ENCODE results near the gene PRKCA. TPM values are rescaled to one million over a fixed set of nuclear protein-coding genes. Genes with fewer than 3 reads are reported as not detected.

Gene PRKCA
- total RNA-seq, 1 experiment from 2014 or later: 29.6 TPM

DNA sequence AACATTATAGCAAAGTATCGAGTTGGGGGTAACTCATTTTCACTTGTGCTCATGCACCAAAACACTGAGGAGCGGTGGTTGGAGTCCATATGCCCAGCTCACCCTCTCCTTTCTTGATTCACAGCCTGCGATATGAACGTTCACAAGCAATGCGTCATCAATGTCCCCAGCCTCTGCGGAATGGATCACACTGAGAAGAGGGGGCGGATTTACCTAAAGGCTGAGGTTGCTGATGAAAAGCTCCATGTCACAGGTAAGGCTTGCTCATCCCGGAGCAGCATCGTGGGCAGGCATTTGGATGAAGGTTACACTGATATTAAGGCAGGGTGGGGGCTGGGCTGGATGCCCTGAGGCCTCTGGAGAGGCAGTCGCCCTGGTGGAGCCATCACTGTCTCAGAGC is 342.8 kb downstream of the PRKCA start:
- H3K36me3 ChIP-seq (ENCODE audit: control insufficient read depth, insufficient read depth, low read length): no peaks in the 10 kb centered on the region; the same call in 1 of the 2 replicates
- intact Hi-C loops (cut with micrococcal nuclease; ENCODE audit: unreplicated experiment): no loop called here
- Mint-ChIP-seq H3K27ac (ENCODE audit: unreplicated experiment) (no peak overlapping the region), H3K27me3 (ENCODE audit: insufficient read depth, unreplicated experiment) (no peaks in the 10 kb centered on the region), H3K9me3 (ENCODE audit: unreplicated experiment) (no peaks in the 10 kb centered on the region), H3K4me3 (ENCODE audit: unreplicated experiment) (no peak overlapping the region), H3K4me1 (ENCODE audit: low read depth, unreplicated experiment) (peaks cover 10% of the 10 kb centered on the region), H3K36me3 (ENCODE audit: insufficient read depth, unreplicated experiment) (peaks cover 10% of the 10 kb centered on the region)
- TF ChIP-seq, protein P1, sequence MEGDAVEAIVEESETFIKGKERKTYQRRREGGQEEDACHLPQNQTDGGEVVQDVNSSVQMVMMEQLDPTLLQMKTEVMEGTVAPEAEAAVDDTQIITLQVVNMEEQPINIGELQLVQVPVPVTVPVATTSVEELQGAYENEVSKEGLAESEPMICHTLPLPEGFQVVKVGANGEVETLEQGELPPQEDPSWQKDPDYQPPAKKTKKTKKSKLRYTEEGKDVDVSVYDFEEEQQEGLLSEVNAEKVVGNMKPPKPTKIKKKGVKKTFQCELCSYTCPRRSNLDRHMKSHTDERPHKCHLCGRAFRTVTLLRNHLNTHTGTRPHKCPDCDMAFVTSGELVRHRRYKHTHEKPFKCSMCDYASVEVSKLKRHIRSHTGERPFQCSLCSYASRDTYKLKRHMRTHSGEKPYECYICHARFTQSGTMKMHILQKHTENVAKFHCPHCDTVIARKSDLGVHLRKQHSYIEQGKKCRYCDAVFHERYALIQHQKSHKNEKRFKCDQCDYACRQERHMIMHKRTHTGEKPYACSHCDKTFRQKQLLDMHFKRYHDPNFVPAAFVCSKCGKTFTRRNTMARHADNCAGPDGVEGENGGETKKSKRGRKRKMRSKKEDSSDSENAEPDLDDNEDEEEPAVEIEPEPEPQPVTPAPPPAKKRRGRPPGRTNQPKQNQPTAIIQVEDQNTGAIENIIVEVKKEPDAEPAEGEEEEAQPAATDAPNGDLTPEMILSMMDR (IDR thresholded peaks at IDR 0.05; ENCODE audit: insufficient read depth in 1 of 2, low read depth in 1 of 2, low read length in 1 of 2, severe bottlenecking in 1 of 2, unreplicated experiment in 1 of 2): no peak
- no peaks in the 10 kb centered on the region for H3K9me3 ChIP-seq
- ChIA-PET POLR2A (no interaction called here), CTCF (no interaction called here)
- H3K4me3 ChIP-seq (ENCODE audit: low read depth, low read length): no peak overlapping the region
- no TSS peak for BruUV-seq (replicated peaks)
- no peak for DNase-seq
- H3K27me3 ChIP-seq (replicated peaks; ENCODE audit: control insufficient read depth, insufficient read depth, low read length): no peaks in the 10 kb centered on the region
- peaks cover 15% of the 10 kb centered on the region; the same call in 1 of the 2 replicates for H3K4me1 ChIP-seq

DNA sequence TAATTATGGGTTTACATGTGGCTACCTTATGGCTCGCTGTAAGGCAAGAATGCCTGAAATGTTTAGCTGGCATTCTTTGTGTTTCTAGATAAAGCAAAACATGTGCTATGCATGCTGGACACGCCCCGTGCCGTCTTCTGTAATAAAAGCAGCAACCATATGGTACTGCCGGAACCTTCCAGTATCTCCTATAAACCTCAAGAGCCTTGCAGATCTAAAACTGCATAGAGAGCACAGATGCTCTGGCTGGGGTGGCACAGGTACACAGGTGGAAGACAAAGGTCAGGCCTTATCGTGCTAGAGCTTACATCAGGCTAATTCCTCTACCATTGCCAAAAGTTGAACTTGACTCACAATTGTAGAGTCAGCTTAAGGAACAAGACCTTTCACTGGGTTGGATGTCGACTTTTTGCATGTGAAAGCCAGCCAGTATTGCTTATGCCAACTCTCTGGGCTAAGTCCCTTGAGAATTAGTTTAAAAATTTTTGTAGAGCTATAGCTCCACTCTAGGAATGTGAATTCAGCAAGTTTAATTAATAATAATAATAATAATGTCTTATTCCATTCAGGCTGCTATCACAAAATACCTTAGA is 345.1 kb downstream of the PRKCA start:
- TF ChIP-seq, protein P1 (IDR thresholded peaks at IDR 0.05; ENCODE audit: insufficient read depth in 1 of 2, low read depth in 1 of 2, low read length in 1 of 2, severe bottlenecking in 1 of 2, unreplicated experiment in 1 of 2): no peak
- no peaks in the 10 kb centered on the region for H3K27me3 Mint-ChIP-seq (ENCODE audit: insufficient read depth, unreplicated experiment)
- DNase-seq: no peak
- H3K27me3 ChIP-seq (replicated peaks; ENCODE audit: control insufficient read depth, insufficient read depth, low read length): no peaks in the 10 kb centered on the region
- no peak overlapping the region for H3K27ac Mint-ChIP-seq (ENCODE audit: unreplicated experiment)
- intact Hi-C loops (cut with micrococcal nuclease; ENCODE audit: unreplicated experiment): no loop called here
- peaks cover 10% of the 10 kb centered on the region for H3K4me1 Mint-ChIP-seq (ENCODE audit: low read depth, unreplicated experiment)
- ChIA-PET CTCF (no interaction called here), POLR2A (no interaction called here)
- H3K4me3 ChIP-seq (ENCODE audit: low read depth, low read length): no peak overlapping the region
- H3K36me3 Mint-ChIP-seq (ENCODE audit: insufficient read depth, unreplicated experiment): peaks cover 11% of the 10 kb centered on the region
- no peak overlapping the region for H3K4me3 Mint-ChIP-seq (ENCODE audit: unreplicated experiment)
- no peaks in the 10 kb centered on the region for H3K9me3 Mint-ChIP-seq (ENCODE audit: unreplicated experiment)
- peaks cover 15% of the 10 kb centered on the region; the same call in 1 of the 2 replicates for H3K4me1 ChIP-seq
- no peaks in the 10 kb centered on the region; the same call in 1 of the 2 replicates for H3K36me3 ChIP-seq (ENCODE audit: control insufficient read depth, insufficient read depth, low read length)
- no peaks in the 10 kb centered on the region for H3K9me3 ChIP-seq
- BruUV-seq (replicated peaks): no TSS peak

DNA sequence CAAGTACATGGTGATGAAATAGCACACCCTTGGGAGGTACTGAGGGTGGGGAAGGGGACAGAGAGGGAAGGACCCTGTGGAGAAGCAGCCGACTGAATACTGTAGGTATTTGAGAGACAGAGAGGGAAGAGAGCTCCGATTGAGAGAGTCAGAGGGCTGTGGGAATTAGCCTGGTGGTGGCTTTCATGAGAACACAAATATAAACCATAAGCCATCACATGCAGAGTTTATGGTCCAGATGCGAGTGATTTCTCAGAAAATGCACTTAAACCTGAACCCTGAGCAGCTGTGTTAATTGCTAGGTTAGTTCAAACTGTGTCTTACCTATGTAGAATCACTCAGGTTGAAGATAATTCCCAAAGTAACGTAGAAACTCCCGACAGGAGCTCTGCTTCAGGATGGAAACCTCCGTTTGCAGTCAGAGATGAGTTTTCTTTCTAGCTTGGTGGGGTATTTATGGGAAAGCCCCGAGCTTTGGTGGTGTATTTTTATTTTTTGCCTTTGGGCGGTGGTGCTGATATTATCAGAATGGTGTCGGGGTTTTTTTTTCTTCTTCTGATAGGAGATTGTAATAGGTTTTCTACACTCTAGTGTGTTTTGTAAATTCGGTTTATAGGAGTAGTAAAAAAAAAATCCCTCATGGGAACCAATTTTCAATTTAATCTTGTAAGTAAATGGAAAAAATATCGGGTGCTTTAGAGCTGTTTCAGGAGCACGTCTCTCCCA is 347.6 kb downstream of the PRKCA start:
- BruUV-seq (replicated peaks): no TSS peak
- Mint-ChIP-seq H3K9me3 (ENCODE audit: unreplicated experiment) (no peaks in the 10 kb centered on the region), H3K27ac (ENCODE audit: unreplicated experiment) (no peak overlapping the region), H3K36me3 (ENCODE audit: insufficient read depth, unreplicated experiment) (peaks cover 11% of the 10 kb centered on the region), H3K4me1 (ENCODE audit: low read depth, unreplicated experiment) (peaks cover 10% of the 10 kb centered on the region), H3K27me3 (ENCODE audit: insufficient read depth, unreplicated experiment) (no peaks in the 10 kb centered on the region), H3K4me3 (ENCODE audit: unreplicated experiment) (no peak overlapping the region)
- no peaks in the 10 kb centered on the region for H3K9me3 ChIP-seq
- H3K36me3 ChIP-seq (ENCODE audit: control insufficient read depth, insufficient read depth, low read length): no peaks in the 10 kb centered on the region
- H3K4me1 ChIP-seq: peaks cover 15% of the 10 kb centered on the region; the same call in 1 of the 2 replicates
- CTCF ChIA-PET: no interaction called here
- intact Hi-C loops (cut with micrococcal nuclease; ENCODE audit: unreplicated experiment): no loop called here
- no peaks in the 10 kb centered on the region for H3K27me3 ChIP-seq (replicated peaks; ENCODE audit: control insufficient read depth, insufficient read depth, low read length)
- POLR2A ChIA-PET: no interaction called here
- no peak for DNase-seq
- TF ChIP-seq, protein P1 (IDR thresholded peaks at IDR 0.05; ENCODE audit: insufficient read depth in 1 of 2, low read depth in 1 of 2, low read length in 1 of 2, severe bottlenecking in 1 of 2, unreplicated experiment in 1 of 2): no peak
- H3K4me3 ChIP-seq (ENCODE audit: low read depth, low read length): no peak overlapping the region

All from Caco-2 (cell line).